ENCODE results near the gene LIME1. TPM values are rescaled to one million over a fixed set of nuclear protein-coding genes. Genes with fewer than 3 reads are reported as not detected.

Gene LIME1
- total RNA-seq, 1 experiment from 2014 or later = 27.4 TPM

GRCh38 chr20:63772781-63773518 is 36.5 kb downstream of the LIME1 start:
- H2AFZ ChIP-seq (ENCODE audit: low read depth, low read length, poor library complexity, severe bottlenecking) = no peak overlapping the region
- H3K4me2 ChIP-seq (ENCODE audit: low read length) = no peak overlapping the region
- no peaks in the 10 kb centered on the region for H3K9me3 ChIP-seq (ENCODE audit: control insufficient read depth in 1 of 2, insufficient read depth in 1 of 2, low read depth in 1 of 2, low read length in 2 of 2)
- ChIA-PET CTCF (interaction anchor here (1.0 kb wide), 1 partner anchor 13 kb away, joined by 3 read pairs; no protein-coding TSS in a partner anchor), POLR2A (no interaction called here), RAD21 (ENCODE audit: low non-redundant PET in 1 of 2, low total read pairs in 2 of 2, uncharacterized antibody in 2 of 2, unreplicated experiment in 2 of 2) (no interaction called here)
- ATAC-seq (no peak), DNase-seq (ENCODE audit: low read depth, low spot score) (no peak)
- no TSS peak for BruUV-seq (replicated peaks)
- H3K27me3 ChIP-seq (ENCODE audit: insufficient read depth, low read length) = no peaks in the 10 kb centered on the region
- no peaks in the 10 kb centered on the region for H4K20me1 ChIP-seq (ENCODE audit: insufficient read depth)
- H3K36me3 ChIP-seq (ENCODE audit: control insufficient read depth in 1 of 2, insufficient read depth in 2 of 2, low read length in 2 of 2) = no peaks in the 10 kb centered on the region
- no peak overlapping the region for H3K4me3 ChIP-seq (replicated peaks in 1 of 2; ENCODE audit: low read depth in 1 of 2, low read length in 2 of 2)
- intact Hi-C loops (cut with micrococcal nuclease) = no loop called here
- H3K79me2 ChIP-seq (ENCODE audit: insufficient read depth, low read length) = no peaks in the 10 kb centered on the region
- peaks cover 5 to 8% of the 10 kb centered on the region in 2 experiments for H3K4me1 ChIP-seq (ENCODE audit: control insufficient read depth in 1 of 2, insufficient read depth in 2 of 2, low read length in 2 of 2)
- H3K9me2 ChIP-seq (ENCODE audit: insufficient read depth) = no peaks in the 10 kb centered on the region
- no peak for TF ChIP-seq RAD21 (IDR thresholded peaks at IDR 0.05; ENCODE audit: low read depth)
- H3K27ac ChIP-seq (ENCODE audit: low read depth, low read length) = no peak overlapping the region
- H3K9ac ChIP-seq (ENCODE audit: low read length) = no peak overlapping the region

GRCh38 chr20:63773571-63774241 is 37.2 kb downstream of the LIME1 start:
- TF ChIP-seq POLR2A (IDR thresholded peaks at IDR 0.05; ENCODE audit: borderline replicate concordance, extremely low read depth, insufficient read depth, insufficient read length) (no peak), EGR1 (IDR thresholded peaks at IDR 0.05; ENCODE audit: low read depth) (no peak), JUND (IDR thresholded peaks at IDR 0.05) (no peak), EZH2 (IDR thresholded peaks at IDR 0.05) (no peak), YY1 (IDR thresholded peaks at IDR 0.05; ENCODE audit: extremely low read depth, insufficient replicate concordance, low read depth, low read length) (no peak), CTCF (IDR thresholded peaks at IDR 0.05 in 2 of 3, conservative IDR thresholded peaks at IDR 0.05 in 1 of 3; ENCODE audit: borderline replicate concordance in 1 of 3, insufficient read depth in 1 of 3, low read depth in 2 of 3, low read length in 2 of 3) (no peak), SP1 (IDR thresholded peaks at IDR 0.05; ENCODE audit: low read depth) (no peak), ELF1 (IDR thresholded peaks at IDR 0.05; ENCODE audit: borderline replicate concordance, low read depth) (no peak), EZH2phosphoT487 (IDR thresholded peaks at IDR 0.05; ENCODE audit: borderline replicate concordance) (no peak), RAD21 (IDR thresholded peaks at IDR 0.05; ENCODE audit: low read depth) (no peak), SRF (IDR thresholded peaks at IDR 0.05; ENCODE audit: low read depth) (no peak), TCF7L2 (IDR thresholded peaks at IDR 0.05; ENCODE audit: borderline replicate concordance, extremely low read depth, insufficient read depth, insufficient read length) (no peak), CBX3 (IDR thresholded peaks at IDR 0.05; ENCODE audit: low read depth) (no peak), SIN3A (IDR thresholded peaks at IDR 0.05; ENCODE audit: low read depth) (no peak)
- Histone ChIP-seq H3K27ac (ENCODE audit: low read depth, low read length) (no peak overlapping the region), H3K9ac (ENCODE audit: low read length) (no peak overlapping the region), H3K4me1 (ENCODE audit: control insufficient read depth in 1 of 2, insufficient read depth in 2 of 2, low read length in 2 of 2) (peaks cover 12 to 16% of the 10 kb centered on the region in 2 experiments), H3K36me3 (ENCODE audit: control insufficient read depth in 1 of 2, insufficient read depth in 2 of 2, low read length in 2 of 2) (no peaks in the 10 kb centered on the region), H3K79me2 (ENCODE audit: insufficient read depth, low read length) (no peaks in the 10 kb centered on the region), H4K20me1 (ENCODE audit: insufficient read depth) (no peaks in the 10 kb centered on the region), H2AFZ (ENCODE audit: low read depth, low read length, poor library complexity, severe bottlenecking) (no peak overlapping the region), H3K27me3 (ENCODE audit: insufficient read depth, low read length) (no peaks in the 10 kb centered on the region), H3K9me3 (ENCODE audit: control insufficient read depth in 1 of 2, insufficient read depth in 1 of 2, low read depth in 1 of 2, low read length in 2 of 2) (no peaks in the 10 kb centered on the region), H3K9me2 (ENCODE audit: insufficient read depth) (no peaks in the 10 kb centered on the region), H3K4me2 (ENCODE audit: low read length) (no peak overlapping the region), H3K4me3 (replicated peaks in 1 of 2; ENCODE audit: low read depth in 1 of 2, low read length in 2 of 2) (no peak overlapping the region)
- BruUV-seq (replicated peaks) = no TSS peak
- intact Hi-C loops (cut with micrococcal nuclease) = no loop called here
- ChIA-PET POLR2A (no interaction called here), CTCF (no interaction called here), RAD21 (ENCODE audit: low non-redundant PET in 1 of 2, low total read pairs in 2 of 2, uncharacterized antibody in 2 of 2, unreplicated experiment in 2 of 2) (no interaction called here)
- no peak for DNase-seq (ENCODE audit: low read depth, low spot score)
- no peak for ATAC-seq
